ENCODE data around the gene BSND. TPM values are rescaled to one million over a fixed set of nuclear protein-coding genes. Genes with fewer than 3 reads are reported as not detected.

BSND gene
- polyA plus RNA-seq, 1 donor from 2014 or later: not detected

DNA sequence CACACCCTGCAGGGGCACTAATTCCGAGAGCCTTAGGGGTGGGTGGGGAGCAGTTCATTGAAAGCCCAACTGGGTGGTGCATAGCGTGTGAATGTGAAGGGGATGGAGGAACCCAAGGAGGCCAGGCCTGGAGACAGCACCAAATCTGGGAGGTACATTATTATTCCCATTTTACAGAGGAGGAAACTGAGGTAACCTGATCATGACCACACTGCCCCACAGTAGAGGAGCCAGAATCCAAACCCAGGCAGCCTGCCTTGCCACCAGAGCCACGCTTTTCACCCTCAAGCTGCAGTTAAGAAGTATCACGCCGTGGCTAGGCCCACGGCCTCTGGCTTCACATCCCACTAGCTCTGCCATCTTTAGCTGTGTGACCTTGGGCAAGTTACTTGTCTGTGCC is 633 bp upstream of the BSND start:
- Histone ChIP-seq H3K9me3 (ENCODE audit: low read length) (peaks cover 2% of the 10 kb centered on the region), H3K79me2 (replicated peaks; ENCODE audit: insufficient read depth, low read length) (no peaks in the 10 kb centered on the region), H3K9me2 (ENCODE audit: insufficient read depth, low read length) (no peaks in the 10 kb centered on the region), H3K27me3 (ENCODE audit: insufficient read depth, low read depth, low read length) (peaks cover 34% of the 10 kb centered on the region), H3K4me3 (ENCODE audit: low read length) (no peak overlapping the region), H3K4me2 (ENCODE audit: low read length) (no peak overlapping the region), H3K27ac (ENCODE audit: low read length) (no peak overlapping the region), H3K36me3 (ENCODE audit: insufficient read depth, low read length) (no peaks in the 10 kb centered on the region), H3K9ac (ENCODE audit: low read length) (no peak overlapping the region), H4K20me1 (ENCODE audit: insufficient read depth) (no peaks in the 10 kb centered on the region), H2AFZ (ENCODE audit: low read depth, low read length) (no peak overlapping the region), H3F3A (ENCODE audit: insufficient read depth, low read length, poor library complexity, severe bottlenecking) (no peaks in the 10 kb centered on the region)
- TF ChIP-seq EZH2 (IDR thresholded peaks at IDR 0.05; ENCODE audit: borderline replicate concordance, insufficient read depth, low read length, poor library complexity, severe bottlenecking) (no peak), POLR2AphosphoS5 (IDR thresholded peaks at IDR 0.05) (no peak), RAD21 (conservative IDR thresholded peaks at IDR 0.05) (no peak), REST (IDR thresholded peaks at IDR 0.05; ENCODE audit: borderline replicate concordance) (no peak), MXI1 (conservative IDR thresholded peaks at IDR 0.05; ENCODE audit: poor library complexity, severe bottlenecking) (no peak), TAF1 (IDR thresholded peaks at IDR 0.05; ENCODE audit: low read depth) (no peak), EP300 (conservative IDR thresholded peaks at IDR 0.05; ENCODE audit: poor library complexity, severe bottlenecking) (no peak), SMC3 (conservative IDR thresholded peaks at IDR 0.05; ENCODE audit: poor library complexity) (no peak)
- TF ChIP-seq, protein P1, sequence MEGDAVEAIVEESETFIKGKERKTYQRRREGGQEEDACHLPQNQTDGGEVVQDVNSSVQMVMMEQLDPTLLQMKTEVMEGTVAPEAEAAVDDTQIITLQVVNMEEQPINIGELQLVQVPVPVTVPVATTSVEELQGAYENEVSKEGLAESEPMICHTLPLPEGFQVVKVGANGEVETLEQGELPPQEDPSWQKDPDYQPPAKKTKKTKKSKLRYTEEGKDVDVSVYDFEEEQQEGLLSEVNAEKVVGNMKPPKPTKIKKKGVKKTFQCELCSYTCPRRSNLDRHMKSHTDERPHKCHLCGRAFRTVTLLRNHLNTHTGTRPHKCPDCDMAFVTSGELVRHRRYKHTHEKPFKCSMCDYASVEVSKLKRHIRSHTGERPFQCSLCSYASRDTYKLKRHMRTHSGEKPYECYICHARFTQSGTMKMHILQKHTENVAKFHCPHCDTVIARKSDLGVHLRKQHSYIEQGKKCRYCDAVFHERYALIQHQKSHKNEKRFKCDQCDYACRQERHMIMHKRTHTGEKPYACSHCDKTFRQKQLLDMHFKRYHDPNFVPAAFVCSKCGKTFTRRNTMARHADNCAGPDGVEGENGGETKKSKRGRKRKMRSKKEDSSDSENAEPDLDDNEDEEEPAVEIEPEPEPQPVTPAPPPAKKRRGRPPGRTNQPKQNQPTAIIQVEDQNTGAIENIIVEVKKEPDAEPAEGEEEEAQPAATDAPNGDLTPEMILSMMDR (IDR thresholded peaks at IDR 0.05; ENCODE audit: poor library complexity, severe bottlenecking): no peak

- Histone ChIP-seq H3K9me3 (ENCODE audit: low read length) (peaks cover 2% of the 10 kb centered on the region), H3K27ac (ENCODE audit: low read length) (no peak overlapping the region), H2AFZ (ENCODE audit: low read depth, low read length) (no peak overlapping the region), H3K9me2 (ENCODE audit: insufficient read depth, low read length) (no peaks in the 10 kb centered on the region), H3F3A (ENCODE audit: insufficient read depth, low read length, poor library complexity, severe bottlenecking) (no peaks in the 10 kb centered on the region), H3K27me3 (ENCODE audit: insufficient read depth, low read depth, low read length) (peaks cover 34% of the 10 kb centered on the region), H4K20me1 (ENCODE audit: insufficient read depth) (no peaks in the 10 kb centered on the region), H3K9ac (ENCODE audit: low read length) (no peak overlapping the region), H3K4me3 (ENCODE audit: low read length) (no peak overlapping the region), H3K79me2 (replicated peaks; ENCODE audit: insufficient read depth, low read length) (no peaks in the 10 kb centered on the region), H3K36me3 (ENCODE audit: insufficient read depth, low read length) (no peaks in the 10 kb centered on the region), H3K4me2 (ENCODE audit: low read length) (no peak overlapping the region)
- TF ChIP-seq SMC3 (conservative IDR thresholded peaks at IDR 0.05; ENCODE audit: poor library complexity) (no peak), REST (IDR thresholded peaks at IDR 0.05; ENCODE audit: borderline replicate concordance) (no peak), POLR2AphosphoS5 (IDR thresholded peaks at IDR 0.05) (no peak)
These were observed 1.7 kb downstream of the BSND start for GRCh38 chr1:55000110-55001085.

All from neural cell (in vitro differentiated cells).